ENCODE measurements around the gene EXOC6B.
"Not testable (repeated sequence)": the region's sequence is repeated elsewhere in the genome, so short reads cannot be mapped to it uniquely, and the experiment has no call there.

The EXOC6B gene

DNA sequence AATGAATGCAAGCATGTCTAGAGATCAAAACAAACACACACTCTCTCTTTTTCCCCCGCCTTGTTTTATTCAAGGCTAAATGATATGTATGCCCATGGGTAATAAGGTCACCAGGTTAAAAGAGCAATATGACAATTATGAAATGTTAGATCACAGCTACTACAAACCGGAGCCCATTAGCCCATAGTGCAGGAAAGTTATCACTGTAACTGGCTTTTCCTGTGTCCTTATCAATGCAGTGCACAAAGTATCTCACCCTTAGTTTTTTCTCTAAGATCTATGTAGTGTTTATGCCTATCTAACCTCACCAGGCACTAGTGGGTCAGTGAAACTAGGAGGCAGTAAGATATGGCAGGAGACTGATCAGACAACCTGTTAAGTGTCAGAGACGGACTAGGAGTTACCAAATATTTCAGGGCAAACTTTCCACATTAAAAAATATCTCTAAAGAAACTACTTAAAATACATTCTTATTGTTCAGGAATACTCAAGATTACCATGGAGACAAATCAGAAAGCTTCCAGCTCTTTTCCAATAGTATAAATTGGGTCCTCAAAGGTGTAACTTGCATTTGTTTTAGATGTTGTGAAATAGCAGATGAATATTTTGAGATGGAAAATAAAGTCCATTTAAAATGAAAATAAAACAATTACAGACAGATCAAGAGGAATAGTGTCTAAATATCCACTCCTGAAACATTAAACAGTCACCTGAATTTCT, 282.2 kb downstream of the EXOC6B start:
- no peaks in the 10 kb centered on the region for H4K20me1 ChIP-seq (ENCODE audit: insufficient read depth, low read length)
- H3K4me1 ChIP-seq (ENCODE audit: low read length), result no peaks in the 10 kb centered on the region
- no peaks in the 10 kb centered on the region for H3K79me2 ChIP-seq (ENCODE audit: low read length)
- H3K9me3 ChIP-seq (ENCODE audit: insufficient read depth, low read length), result no peaks in the 10 kb centered on the region
- TF ChIP-seq EZH2phosphoT487 (IDR thresholded peaks at IDR 0.05; ENCODE audit: low read depth), result no peak
- no peak overlapping the region for H3K4me3 ChIP-seq (ENCODE audit: low read length)
- no peak overlapping the region for H3K9ac ChIP-seq (ENCODE audit: low read length)
- H3K27me3 ChIP-seq (ENCODE audit: low read depth, low read length), result no peaks in the 10 kb centered on the region
- H3K36me3 ChIP-seq (replicated peaks; ENCODE audit: low read depth, low read length), result no peaks in the 10 kb centered on the region
- no peak overlapping the region for H3K27ac ChIP-seq (ENCODE audit: low read length)
- no peak overlapping the region for H2AFZ ChIP-seq (ENCODE audit: low read depth, low read length)
- H3K4me2 ChIP-seq (ENCODE audit: low read length), result no peak overlapping the region

DNA sequence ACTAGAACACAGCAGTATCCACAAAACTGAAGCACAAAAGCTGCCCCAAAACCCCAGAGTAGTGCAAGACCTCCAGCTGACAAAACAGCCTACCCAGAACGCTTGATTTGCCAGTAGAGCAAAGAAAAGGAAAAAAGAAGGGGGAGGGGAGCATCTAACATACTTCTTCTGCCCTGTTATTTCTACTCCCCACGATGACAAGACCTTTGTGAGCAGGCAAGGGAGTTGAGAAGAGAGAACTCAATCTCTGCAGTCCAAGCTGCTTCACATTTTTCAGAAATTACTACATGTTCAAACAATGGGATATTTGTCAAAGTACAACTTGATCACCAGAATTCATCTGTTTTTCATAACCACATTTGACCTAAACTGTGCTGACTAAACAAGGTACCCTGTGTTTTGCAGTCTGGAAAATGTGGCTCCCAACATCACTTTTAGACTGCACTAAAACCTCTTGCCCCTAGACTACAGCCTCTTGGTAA, 286.7 kb downstream of the EXOC6B start:
- H3K4me2 ChIP-seq (ENCODE audit: low read length), result no peak overlapping the region
- H3K9ac ChIP-seq (ENCODE audit: low read length), result no peak overlapping the region
- no peak overlapping the region for H3K4me3 ChIP-seq (ENCODE audit: low read length)
- no peaks in the 10 kb centered on the region for H3K27me3 ChIP-seq (ENCODE audit: low read depth, low read length)
- H3K36me3 ChIP-seq (replicated peaks; ENCODE audit: low read depth, low read length), result no peaks in the 10 kb centered on the region
- H3K27ac ChIP-seq (ENCODE audit: low read length), result no peak overlapping the region
- no peak overlapping the region for H2AFZ ChIP-seq (ENCODE audit: low read depth, low read length)
- H3K4me1 ChIP-seq (ENCODE audit: low read length), result no peaks in the 10 kb centered on the region
- no peaks in the 10 kb centered on the region for H3K79me2 ChIP-seq (ENCODE audit: low read length)
- TF ChIP-seq, protein P1, sequence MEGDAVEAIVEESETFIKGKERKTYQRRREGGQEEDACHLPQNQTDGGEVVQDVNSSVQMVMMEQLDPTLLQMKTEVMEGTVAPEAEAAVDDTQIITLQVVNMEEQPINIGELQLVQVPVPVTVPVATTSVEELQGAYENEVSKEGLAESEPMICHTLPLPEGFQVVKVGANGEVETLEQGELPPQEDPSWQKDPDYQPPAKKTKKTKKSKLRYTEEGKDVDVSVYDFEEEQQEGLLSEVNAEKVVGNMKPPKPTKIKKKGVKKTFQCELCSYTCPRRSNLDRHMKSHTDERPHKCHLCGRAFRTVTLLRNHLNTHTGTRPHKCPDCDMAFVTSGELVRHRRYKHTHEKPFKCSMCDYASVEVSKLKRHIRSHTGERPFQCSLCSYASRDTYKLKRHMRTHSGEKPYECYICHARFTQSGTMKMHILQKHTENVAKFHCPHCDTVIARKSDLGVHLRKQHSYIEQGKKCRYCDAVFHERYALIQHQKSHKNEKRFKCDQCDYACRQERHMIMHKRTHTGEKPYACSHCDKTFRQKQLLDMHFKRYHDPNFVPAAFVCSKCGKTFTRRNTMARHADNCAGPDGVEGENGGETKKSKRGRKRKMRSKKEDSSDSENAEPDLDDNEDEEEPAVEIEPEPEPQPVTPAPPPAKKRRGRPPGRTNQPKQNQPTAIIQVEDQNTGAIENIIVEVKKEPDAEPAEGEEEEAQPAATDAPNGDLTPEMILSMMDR (IDR thresholded peaks at IDR 0.05; ENCODE audit: low read depth, low read length), result no peak
- no peak for TF ChIP-seq EZH2phosphoT487 (IDR thresholded peaks at IDR 0.05; ENCODE audit: low read depth)
- H4K20me1 ChIP-seq (ENCODE audit: insufficient read depth, low read length), result no peaks in the 10 kb centered on the region
- no peaks in the 10 kb centered on the region for H3K9me3 ChIP-seq (ENCODE audit: insufficient read depth, low read length)

DNA sequence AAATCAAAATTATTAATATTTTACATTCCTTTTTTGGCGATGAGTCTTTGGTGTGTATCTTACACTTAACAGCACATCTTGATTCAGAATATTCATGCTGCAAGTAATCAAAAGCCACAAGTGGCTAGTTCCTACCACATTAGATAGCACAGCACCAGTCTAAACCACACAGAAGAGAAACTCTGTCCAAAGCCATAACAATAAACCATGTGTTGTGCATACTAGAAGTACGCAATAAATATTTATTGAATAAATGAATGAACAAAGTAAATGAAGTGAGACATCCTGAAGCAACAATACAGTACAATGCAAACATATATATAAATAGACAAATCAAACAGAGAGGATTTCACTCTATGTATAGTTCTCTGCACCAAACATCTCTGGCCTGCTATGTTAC, 287.3 kb downstream of the EXOC6B start:
- H3K4me3 ChIP-seq (ENCODE audit: low read length), result no peak overlapping the region
- H3K9ac ChIP-seq (ENCODE audit: low read length), result no peak overlapping the region
- H2AFZ ChIP-seq (ENCODE audit: low read depth, low read length), result no peak overlapping the region
- no peaks in the 10 kb centered on the region for H3K27me3 ChIP-seq (ENCODE audit: low read depth, low read length)
- H4K20me1 ChIP-seq (ENCODE audit: insufficient read depth, low read length), result no peaks in the 10 kb centered on the region
- H3K4me2 ChIP-seq (ENCODE audit: low read length), result no peak overlapping the region
- TF ChIP-seq, protein P1 (IDR thresholded peaks at IDR 0.05; ENCODE audit: low read depth, low read length), result no peak
- TF ChIP-seq EZH2phosphoT487 (IDR thresholded peaks at IDR 0.05; ENCODE audit: low read depth), result no peak
- H3K79me2 ChIP-seq (ENCODE audit: low read length), result no peaks in the 10 kb centered on the region
- no peaks in the 10 kb centered on the region for H3K4me1 ChIP-seq (ENCODE audit: low read length)
- no peaks in the 10 kb centered on the region for H3K36me3 ChIP-seq (replicated peaks; ENCODE audit: low read depth, low read length)
- H3K9me3 ChIP-seq (ENCODE audit: insufficient read depth, low read length), result no peaks in the 10 kb centered on the region
- no peak overlapping the region for H3K27ac ChIP-seq (ENCODE audit: low read length)

DNA sequence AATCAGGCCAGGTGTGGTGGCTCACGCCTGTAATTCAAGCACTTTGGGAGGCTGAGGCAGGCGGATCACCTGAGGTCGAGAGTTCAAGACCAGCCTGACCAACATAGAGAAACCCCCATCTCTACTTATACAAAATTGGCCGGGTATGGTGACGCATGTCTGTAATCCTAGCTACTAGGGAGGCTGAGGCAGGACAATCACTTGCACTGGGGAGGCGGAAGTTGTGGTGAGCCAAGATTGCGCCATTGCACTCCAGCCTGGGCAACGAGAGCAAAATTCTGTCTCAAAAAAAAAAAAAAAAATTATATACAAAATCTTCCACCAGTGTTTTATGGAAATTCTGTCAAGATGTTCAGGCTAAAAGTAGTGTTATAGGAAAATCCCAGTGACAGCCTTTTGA, 290.2 kb downstream of the EXOC6B start:
- not testable (repeated sequence) for H3K9ac ChIP-seq (ENCODE audit: low read length); H3K4me1 ChIP-seq (ENCODE audit: low read length); H3K4me2 ChIP-seq (ENCODE audit: low read length); H3K9me3 ChIP-seq (ENCODE audit: insufficient read depth, low read length); H3K27me3 ChIP-seq (ENCODE audit: low read depth, low read length); H3K4me3 ChIP-seq (ENCODE audit: low read length); H3K79me2 ChIP-seq (ENCODE audit: low read length); H2AFZ ChIP-seq (ENCODE audit: low read depth, low read length); H3K36me3 ChIP-seq (replicated peaks; ENCODE audit: low read depth, low read length); H4K20me1 ChIP-seq (ENCODE audit: insufficient read depth, low read length); H3K27ac ChIP-seq (ENCODE audit: low read length)

DNA sequence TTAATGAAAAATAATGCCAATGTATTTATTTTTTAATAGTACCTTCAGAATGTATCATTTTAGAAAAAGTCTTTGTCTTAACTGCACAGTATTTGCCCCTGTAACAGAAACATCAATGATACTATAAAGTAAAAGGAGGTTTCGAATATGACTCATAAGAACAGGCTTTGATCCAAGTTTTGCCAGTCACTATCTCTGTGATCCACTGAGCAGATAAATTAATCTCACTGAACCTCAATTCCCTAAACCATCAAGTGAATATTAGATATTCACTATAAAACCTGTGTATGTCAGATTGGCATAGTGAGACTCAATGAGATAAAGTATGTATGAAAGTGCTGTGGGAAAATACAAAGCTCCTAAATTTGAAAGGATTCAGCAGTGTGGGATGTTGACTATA, 292.1 kb downstream of the EXOC6B start:
- H3K4me2 ChIP-seq (ENCODE audit: low read length), result no peak overlapping the region

More for the DNA sequence above, 292.1 kb downstream of the EXOC6B start:
- H3K9ac ChIP-seq (ENCODE audit: low read length), result no peak overlapping the region
- H3K79me2 ChIP-seq (ENCODE audit: low read length), result no peaks in the 10 kb centered on the region
- H3K36me3 ChIP-seq (replicated peaks; ENCODE audit: low read depth, low read length), result no peaks in the 10 kb centered on the region
- H2AFZ ChIP-seq (ENCODE audit: low read depth, low read length), result no peak overlapping the region
- no peak overlapping the region for H3K4me3 ChIP-seq (ENCODE audit: low read length)
- no peak overlapping the region for H3K27ac ChIP-seq (ENCODE audit: low read length)
- H4K20me1 ChIP-seq (ENCODE audit: insufficient read depth, low read length), result no peaks in the 10 kb centered on the region
- no peaks in the 10 kb centered on the region for H3K4me1 ChIP-seq (ENCODE audit: low read length)
- TF ChIP-seq EZH2phosphoT487 (IDR thresholded peaks at IDR 0.05; ENCODE audit: low read depth), result no peak
- TF ChIP-seq, protein P1 (IDR thresholded peaks at IDR 0.05; ENCODE audit: low read depth, low read length), result no peak
- H3K9me3 ChIP-seq (ENCODE audit: insufficient read depth, low read length), result no peaks in the 10 kb centered on the region
- H3K27me3 ChIP-seq (ENCODE audit: low read depth, low read length), result no peaks in the 10 kb centered on the region
